Endodermal cell (in vitro differentiated cells): ENCODE data around the gene GDF10. TPM values are rescaled to one million over a fixed set of nuclear protein-coding genes. Genes with fewer than 3 reads are reported as not detected.

Experiments used
- DNase-seq: peaks from one replicate; pipeline ENCODE4 v3.0.0-alpha.2; 2017
- H3K27ac ChIP-seq: 2 replicates; pipeline ENCODE4 v1.5.1; 2013; ENCODE audit warnings: mild to moderate bottlenecking, low read depth, low read length, moderate library complexity
- H3K27me3 ChIP-seq: 2 replicates; pipeline ENCODE4 v1.6.1; 2013; ENCODE audit warnings: mild to moderate bottlenecking, low read length, moderate library complexity; ENCODE audit not compliant: insufficient read depth, control insufficient read depth, poor library complexity, severe bottlenecking
- H3K36me3 ChIP-seq: 2 replicates; pipeline ENCODE4 v1.7.0; 2013; ENCODE audit warnings: mild to moderate bottlenecking, low read length, moderate library complexity; ENCODE audit not compliant: control insufficient read depth, insufficient read depth
- H3K4me1 ChIP-seq: one replicate; pipeline ENCODE4 v1.7.0; 2013; ENCODE audit warnings: low read length; ENCODE audit not compliant: control insufficient read depth, insufficient read depth
- H3K4me3 ChIP-seq: 2 replicates; pipeline ENCODE4 v1.5.1; 2013; ENCODE audit warnings: mild to moderate bottlenecking, low read length, moderate library complexity
- H3K9ac ChIP-seq: 2 replicates; pipeline ENCODE4 v1.6.1; 2013; ENCODE audit warnings: mild to moderate bottlenecking, low read length, moderate library complexity; ENCODE audit not compliant: poor library complexity, severe bottlenecking; ENCODE audit errors: extremely low read depth
- H3K9me3 ChIP-seq: 2 replicates; pipeline ENCODE4 v1.6.1; 2013; ENCODE audit warnings: mild to moderate bottlenecking, low read length, moderate library complexity; ENCODE audit not compliant: control insufficient read depth
- H3K27ac Mint-ChIP-seq: 2 replicates; pipeline ENCODE4 v1.8.0; 2020; ENCODE audit warnings: mixed read lengths
- H3K27me3 Mint-ChIP-seq: 2 replicates; pipeline ENCODE4 v1.8.0; 2021; ENCODE audit warnings: mild to moderate bottlenecking, mixed read lengths; ENCODE audit not compliant: insufficient read depth
- H3K36me3 Mint-ChIP-seq: 2 replicates; pipeline ENCODE4 v1.8.0; 2020; ENCODE audit warnings: low read depth, mixed read lengths
- H3K4me1 Mint-ChIP-seq: 2 replicates; pipeline ENCODE4 v1.8.0; 2020; ENCODE audit warnings: mixed read lengths
- H3K4me3 Mint-ChIP-seq: 2 replicates; pipeline ENCODE4 v1.8.0; 2020; ENCODE audit warnings: mild to moderate bottlenecking, moderate library complexity, mixed read lengths
- H3K9me3 Mint-ChIP-seq: 2 replicates; pipeline ENCODE4 v1.8.0; 2020; ENCODE audit warnings: mild to moderate bottlenecking, mixed read lengths
- WGBS, 2 experiments: methylation state at CpG; one replicate each; pipeline versions ENCODE4 v1.1.5 to v1.1.7; 2013; ENCODE audit warnings: missing lambda C conversion rate in 2 of 2, mixed read lengths in 1 of 2; ENCODE audit not compliant: insufficient coverage in 1 of 2, insufficient read length in 1 of 2; 5-methylcytosine and 5-hydroxymethylcytosine counted together
- total RNA-seq, 2 donors: library from RNA; stranded (reverse); fragmentation: NEBNext Ultra II Directional in 1 of 2; extraction: Animal tissue kit (Norgen Biotek cat#: 25700) in 1 of 2; gene quantifications; 2 replicates in 1 of 2; 3 replicates in 1 of 2; pipeline ENCODE4 v1.2.1, GENCODE V29; 2021
- TF ChIP-seq, protein P1 (sequence below): fragments of 200-600 bp; sonication (generic); conservative IDR thresholded peaks from 2 replicates; pipeline ENCODE4 v1.5.0; 2021; ENCODE audit warnings: antibody characterized with exemption, mild to moderate bottlenecking

GDF10 gene
- total RNA-seq, 2 donors from 2014 or later = not detected

DNA sequence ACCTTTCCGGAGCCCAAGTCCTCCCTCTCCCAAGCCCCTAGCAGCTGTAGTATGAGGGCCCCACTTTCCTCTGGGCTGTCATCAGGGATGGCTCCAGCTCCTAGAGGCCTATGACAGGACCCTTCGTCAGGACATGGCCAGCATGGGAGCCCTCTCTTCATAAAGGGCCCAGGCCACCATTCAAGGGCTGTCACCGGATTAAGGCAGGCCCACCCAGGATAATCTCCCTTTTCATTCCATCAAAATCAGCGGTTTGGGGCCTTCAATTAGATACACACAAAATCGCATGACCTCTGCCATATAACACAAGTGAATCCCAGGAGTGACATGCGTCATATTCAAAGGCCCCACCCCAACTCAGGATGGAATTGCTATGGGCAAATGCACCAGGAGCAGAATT, 12.2 kb upstream of the GDF10 start:
- Mint-ChIP-seq H3K9me3 (no peaks in the 10 kb centered on the region), H3K27ac (no peak overlapping the region), H3K36me3 (no peaks in the 10 kb centered on the region), H3K4me3 (no peak overlapping the region), H3K4me1 (no peaks in the 10 kb centered on the region), H3K27me3 (peaks cover 23% of the 10 kb centered on the region)
- Histone ChIP-seq H3K4me3 (no peak overlapping the region), H3K9ac (no peak overlapping the region), H3K27me3 (no peaks in the 10 kb centered on the region), H3K4me1 (no peaks in the 10 kb centered on the region), H3K9me3 (no peaks in the 10 kb centered on the region), H3K36me3 (no peaks in the 10 kb centered on the region), H3K27ac (no peak overlapping the region)
- DNase-seq = no peak
- TF ChIP-seq, protein P1, sequence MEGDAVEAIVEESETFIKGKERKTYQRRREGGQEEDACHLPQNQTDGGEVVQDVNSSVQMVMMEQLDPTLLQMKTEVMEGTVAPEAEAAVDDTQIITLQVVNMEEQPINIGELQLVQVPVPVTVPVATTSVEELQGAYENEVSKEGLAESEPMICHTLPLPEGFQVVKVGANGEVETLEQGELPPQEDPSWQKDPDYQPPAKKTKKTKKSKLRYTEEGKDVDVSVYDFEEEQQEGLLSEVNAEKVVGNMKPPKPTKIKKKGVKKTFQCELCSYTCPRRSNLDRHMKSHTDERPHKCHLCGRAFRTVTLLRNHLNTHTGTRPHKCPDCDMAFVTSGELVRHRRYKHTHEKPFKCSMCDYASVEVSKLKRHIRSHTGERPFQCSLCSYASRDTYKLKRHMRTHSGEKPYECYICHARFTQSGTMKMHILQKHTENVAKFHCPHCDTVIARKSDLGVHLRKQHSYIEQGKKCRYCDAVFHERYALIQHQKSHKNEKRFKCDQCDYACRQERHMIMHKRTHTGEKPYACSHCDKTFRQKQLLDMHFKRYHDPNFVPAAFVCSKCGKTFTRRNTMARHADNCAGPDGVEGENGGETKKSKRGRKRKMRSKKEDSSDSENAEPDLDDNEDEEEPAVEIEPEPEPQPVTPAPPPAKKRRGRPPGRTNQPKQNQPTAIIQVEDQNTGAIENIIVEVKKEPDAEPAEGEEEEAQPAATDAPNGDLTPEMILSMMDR = no peak
- 70 to 87% methylated on average over 3 to 6 of the region's 6 CpGs for WGBS, 2 experiments

DNA sequence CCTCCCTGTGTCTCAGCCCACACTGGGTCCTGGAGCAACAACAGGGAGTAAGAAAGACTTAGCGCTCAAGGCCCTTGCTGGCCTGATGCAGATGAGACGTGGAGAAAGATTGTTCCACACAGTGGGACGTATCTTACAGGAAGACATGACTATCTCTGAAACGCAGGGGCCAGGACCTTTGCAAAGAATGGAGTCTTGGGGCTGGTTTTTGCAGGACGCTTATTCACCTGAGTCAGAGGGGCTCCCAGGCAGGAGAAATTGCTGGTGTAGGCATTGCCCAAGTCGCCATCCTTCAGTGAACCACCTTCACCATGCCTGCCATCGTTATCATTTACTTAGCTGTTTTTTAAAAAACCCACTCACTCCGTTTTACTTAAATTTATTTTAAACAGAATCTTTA, 11.8 kb upstream of the GDF10 start:
- Mint-ChIP-seq H3K9me3 (no peaks in the 10 kb centered on the region), H3K4me3 (no peak overlapping the region), H3K36me3 (no peaks in the 10 kb centered on the region), H3K27ac (no peak overlapping the region), H3K27me3 (peaks cover 23% of the 10 kb centered on the region), H3K4me1 (no peaks in the 10 kb centered on the region)
- Histone ChIP-seq H3K9ac (no peak overlapping the region), H3K4me3 (no peak overlapping the region), H3K4me1 (no peaks in the 10 kb centered on the region), H3K36me3 (no peaks in the 10 kb centered on the region), H3K27me3 (no peaks in the 10 kb centered on the region), H3K9me3 (no peaks in the 10 kb centered on the region), H3K27ac (no peak overlapping the region)
- 90 to 93% methylated on average over 4 to 8 of the region's 8 CpGs for WGBS, 2 experiments
- peak; percentile 19 for DNase-seq
- TF ChIP-seq, protein P1 = no peak

DNA sequence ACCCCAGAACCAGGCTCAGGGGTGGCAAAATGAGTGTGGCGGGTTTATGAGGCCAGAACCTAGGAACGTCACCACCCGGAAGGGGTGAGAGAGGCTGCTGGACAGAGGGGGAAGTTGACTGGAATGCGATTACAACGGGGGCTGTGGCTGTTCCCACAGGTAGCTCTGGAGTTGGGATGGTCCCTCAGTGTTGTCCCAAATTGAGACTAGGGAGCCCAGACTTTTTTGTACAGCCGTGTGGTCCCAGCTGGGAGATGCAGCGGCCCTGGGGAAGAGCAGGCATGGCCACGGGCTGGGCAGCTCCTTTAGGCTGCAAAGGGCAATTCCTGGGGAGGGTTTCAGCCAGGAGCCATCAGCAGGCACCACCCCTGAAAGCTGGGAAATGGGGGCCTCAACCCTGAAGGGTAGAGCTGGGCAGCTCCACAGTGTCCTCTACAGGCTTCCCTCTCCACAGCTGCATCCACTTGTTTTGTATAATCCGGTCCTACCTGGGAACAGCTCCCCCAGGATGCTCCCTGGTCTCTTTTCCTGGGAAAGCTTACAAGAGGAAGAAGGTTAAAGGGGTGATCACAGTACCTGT, 11.0 kb upstream of the GDF10 start:
- H3K27me3 Mint-ChIP-seq = peaks cover 27% of the 10 kb centered on the region
- H3K36me3 Mint-ChIP-seq = no peaks in the 10 kb centered on the region
- H3K9me3 ChIP-seq = no peaks in the 10 kb centered on the region
- TF ChIP-seq, protein P1 = peak; percentile 34
- 40 to 88% methylated on average over 1 to 9 of the region's 9 CpGs for WGBS, 2 experiments
- no peak overlapping the region for H3K27ac Mint-ChIP-seq
- H3K4me3 ChIP-seq = no peak overlapping the region
- no peak overlapping the region for H3K4me3 Mint-ChIP-seq
- no peak overlapping the region for H3K27ac ChIP-seq
- H3K36me3 ChIP-seq = no peaks in the 10 kb centered on the region
- no peaks in the 10 kb centered on the region for H3K4me1 Mint-ChIP-seq
- no peak overlapping the region for H3K9ac ChIP-seq
- DNase-seq = no peak
- no peaks in the 10 kb centered on the region for H3K4me1 ChIP-seq
- H3K9me3 Mint-ChIP-seq = no peaks in the 10 kb centered on the region
- no peaks in the 10 kb centered on the region for H3K27me3 ChIP-seq
